IMR-90 (cell line): Measurements from ENCODE around the gene CTNNBIP1. TPM values are rescaled to one million over a fixed set of nuclear protein-coding genes. Genes with fewer than 3 reads are reported as not detected.

ENCODE experiments used
- ATAC-seq: fragments of 200-7000 bp; cut with Tn5 transposase; 2 replicates; pipeline ENCODE4 v1.9.1; 2020; ENCODE audit warnings: low read depth, mild to moderate bottlenecking, moderate library complexity
- BruUV-seq: library from RNA; stranded (reverse); fragments of 400-500 nt; replicated peaks from 2 replicates; lab custom pipeline; 2021; lab: Mats Ljungman, UMichigan
- CTCF ChIA-PET: fragments of 300-600 bp; formaldehyde crosslinking; extraction: SDS; loops from one replicate; lab custom pipeline; 2021; ENCODE audit warnings: antibody characterized with exemption; lab: Yijun Ruan, JAX
- POLR2A ChIA-PET: fragments of 300-600 bp; sonication (Branson Sonifier 250); formaldehyde crosslinking; loops from one replicate; lab custom pipeline; 2022; ENCODE audit warnings: antibody characterized with exemption; ENCODE audit not compliant: unreplicated experiment; lab: Charles Lee
- DNase-seq: peaks from one replicate; pipeline ENCODE4 v3.0.0; 2013
- H2AFZ ChIP-seq: replicated peaks from 2 replicates; pipeline ENCODE3; 2013; ENCODE audit warnings: low read length, mild to moderate bottlenecking; ENCODE audit not compliant: poor library complexity
- H2AK5ac ChIP-seq: 2 replicates; pipeline ENCODE4 v1.6.1; 2013; ENCODE audit warnings: low read depth, low read length, inconsistent platforms
- H2AK9ac ChIP-seq: replicated peaks from 2 replicates; pipeline ENCODE3; 2013; ENCODE audit warnings: mild to moderate bottlenecking, low read depth, low read length, moderate library complexity; ENCODE audit not compliant: poor library complexity
- H2BK120ac ChIP-seq: 2 replicates; pipeline ENCODE4 v1.6.1; 2013; ENCODE audit warnings: low read depth, low read length, inconsistent platforms
- H2BK15ac ChIP-seq: 3 replicates; pipeline ENCODE4 v1.6.1; 2013; ENCODE audit warnings: low read depth, low read length, inconsistent platforms
- H2BK20ac ChIP-seq: 2 replicates; pipeline ENCODE4 v1.6.1; 2013; ENCODE audit warnings: low read depth, mild to moderate bottlenecking, inconsistent platforms, low read length, moderate library complexity
- H2BK5ac ChIP-seq: 2 replicates; pipeline ENCODE4 v1.6.1; 2013; ENCODE audit warnings: mild to moderate bottlenecking, low read depth, low read length, inconsistent platforms; ENCODE audit not compliant: poor library complexity, severe bottlenecking
- H3K14ac ChIP-seq: replicated peaks from 2 replicates; pipeline ENCODE4 v1.6.1; 2013; ENCODE audit warnings: low read depth, low read length, inconsistent platforms
- H3K18ac ChIP-seq: 2 replicates; pipeline ENCODE4 v1.6.1; 2013; ENCODE audit warnings: low read depth, low read length, control low read depth
- H3K23ac ChIP-seq: 2 replicates; pipeline ENCODE4 v1.6.1; 2013; ENCODE audit warnings: low read depth, low read length, inconsistent platforms
- H3K27ac ChIP-seq: 2 replicates; pipeline ENCODE4 v1.5.1; 2013; ENCODE audit warnings: mild to moderate bottlenecking, control low read depth, low read length; ENCODE audit not compliant: insufficient read depth
- H3K27me3 ChIP-seq: 2 replicates; pipeline ENCODE4 v1.6.1; 2013; ENCODE audit warnings: low read length; ENCODE audit not compliant: control insufficient read depth, insufficient read depth
- H3K36me3 ChIP-seq: 2 replicates; pipeline ENCODE4 v1.6.1; 2013; ENCODE audit warnings: low read length, mixed read lengths; ENCODE audit not compliant: control insufficient read depth, insufficient read depth
- H3K4ac ChIP-seq: 2 replicates; pipeline ENCODE4 v1.6.1; 2013; ENCODE audit warnings: low read depth, low read length, inconsistent platforms
- H3K4me1 ChIP-seq: 2 replicates; pipeline ENCODE4 v1.6.1; 2013; ENCODE audit warnings: low read length, mixed read lengths; ENCODE audit not compliant: control insufficient read depth, insufficient read depth
- H3K4me2 ChIP-seq: 2 replicates; pipeline ENCODE4 v1.6.1; 2013; ENCODE audit warnings: low read depth, mild to moderate bottlenecking, control low read depth, low read length, moderate library complexity
- H3K4me3 ChIP-seq: 2 replicates; pipeline ENCODE4 v1.5.1; 2013; ENCODE audit warnings: low read depth, mild to moderate bottlenecking, control low read depth, low read length, moderate library complexity; ENCODE audit not compliant: insufficient read depth
- H3K56ac ChIP-seq: 2 replicates; pipeline ENCODE4 v1.6.1; 2013; ENCODE audit warnings: low read length, inconsistent platforms; ENCODE audit not compliant: insufficient read depth; ENCODE audit errors: extremely low read depth
- H3K79me1 ChIP-seq, 2 experiments: 2 replicates each; pipeline ENCODE4 v1.6.1; 2013; ENCODE audit warnings: low read length in 2 of 2, inconsistent platforms in 1 of 2, low read depth in 1 of 2
- H3K9ac ChIP-seq: 2 replicates; pipeline ENCODE4 v1.6.1; 2013; ENCODE audit warnings: low read depth, low read length, control low read depth
- H3K9me1 ChIP-seq: 2 replicates; pipeline ENCODE4 v1.6.1; 2013; ENCODE audit warnings: low read length, inconsistent platforms; ENCODE audit not compliant: insufficient read depth
- H3K9me3 ChIP-seq: 2 replicates; pipeline ENCODE4 v1.6.1; 2013; ENCODE audit warnings: low read length; ENCODE audit not compliant: control insufficient read depth, insufficient read depth
- H4K20me1 ChIP-seq: 2 replicates; pipeline ENCODE4 v1.6.1; 2013; ENCODE audit warnings: low read length, inconsistent platforms; ENCODE audit not compliant: insufficient read depth
- H4K5ac ChIP-seq: 2 replicates; pipeline ENCODE4 v1.6.1; 2013; ENCODE audit warnings: mild to moderate bottlenecking, low read depth, low read length, control low read depth
- H4K8ac ChIP-seq, 2 experiments: 2 replicates each; pipeline ENCODE4 v1.6.1; 2013; ENCODE audit warnings: low read depth in 2 of 2, low read length in 2 of 2, control low read depth in 1 of 2, inconsistent platforms in 1 of 2
- H4K91ac ChIP-seq: 2 replicates; pipeline ENCODE4 v1.6.1; 2013; ENCODE audit warnings: low read depth, low read length, inconsistent platforms; ENCODE audit not compliant: insufficient read depth
- BHLHE40 ChIP-seq: fragments of 150-350 bp; IDR thresholded peaks from 2 replicates; pipeline ENCODE4 v1.6.1; 2016; ENCODE audit warnings: mild to moderate bottlenecking, low read depth, low read length
- CEBPB ChIP-seq: IDR thresholded peaks from 2 replicates; pipeline ENCODE4 v1.6.1; 2012; ENCODE audit warnings: low read depth, low read length, improper control_type of control experiment
- CHD1 ChIP-seq: IDR thresholded peaks from 2 replicates; pipeline ENCODE4 v1.6.1; 2012; ENCODE audit warnings: low read depth, low read length, improper control_type of control experiment
- CTCF ChIP-seq: conservative IDR thresholded peaks from 2 replicates; pipeline ENCODE4 v1.5.1; 2012; ENCODE audit warnings: mild to moderate bottlenecking, low read depth, low read length, improper control_type of control experiment
- FOS ChIP-seq: fragments of 150-350 bp; IDR thresholded peaks from 2 replicates; pipeline ENCODE4 v1.6.1; 2016; ENCODE audit warnings: low read depth, low read length
- MAFK ChIP-seq: IDR thresholded peaks from 2 replicates; pipeline ENCODE4 v1.6.1; 2012; ENCODE audit warnings: low read depth, low read length, improper control_type of control experiment
- MAZ ChIP-seq: IDR thresholded peaks from 2 replicates; pipeline ENCODE4 v1.6.1; 2012; ENCODE audit warnings: low read depth, mild to moderate bottlenecking, low read length, improper control_type of control experiment, moderate library complexity, borderline replicate concordance
- MXI1 ChIP-seq: IDR thresholded peaks from 2 replicates; pipeline ENCODE4 v1.6.1; 2012; ENCODE audit warnings: low read depth, mild to moderate bottlenecking, low read length, moderate library complexity, borderline replicate concordance
- NFE2L2 ChIP-seq: fragments of 150-350 bp; IDR thresholded peaks from 2 replicates; pipeline ENCODE4 v1.6.1; 2016; ENCODE audit warnings: low read depth, mild to moderate bottlenecking, low read length
- POLR2A ChIP-seq: IDR thresholded peaks from 2 replicates; pipeline ENCODE4 v1.6.1; 2012; ENCODE audit warnings: mild to moderate bottlenecking, low read depth, low read length
- RAD21 ChIP-seq: IDR thresholded peaks from 2 replicates; pipeline ENCODE4 v1.6.1; 2012; ENCODE audit warnings: low read length, improper control_type of control experiment
- RCOR1 ChIP-seq: IDR thresholded peaks from 2 replicates; pipeline ENCODE4 v1.6.1; 2012; ENCODE audit warnings: mild to moderate bottlenecking, low read length, improper control_type of control experiment; ENCODE audit not compliant: insufficient replicate concordance
- RFX5 ChIP-seq: IDR thresholded peaks from 2 replicates; pipeline ENCODE4 v1.8.0; 2012; ENCODE audit warnings: low read depth, mild to moderate bottlenecking, low read length, moderate library complexity
- SMC3 ChIP-seq: fragments of 150-350 bp; IDR thresholded peaks from 2 replicates; pipeline ENCODE4 v1.6.1; 2016; ENCODE audit warnings: low read depth, mild to moderate bottlenecking, antibody characterized with exemption, low read length, moderate library complexity
- USF2 ChIP-seq: fragments of 150-350 bp; IDR thresholded peaks from 2 replicates; pipeline ENCODE4 v1.6.1; 2017; ENCODE audit warnings: mild to moderate bottlenecking, antibody characterized with exemption, low read length, low read depth
- WGBS, 2 experiments: methylation state at CpG; one replicate each; pipeline versions ENCODE4 v1.1.5 to v1.1.7; 2013; ENCODE audit warnings: missing lambda C conversion rate in 2 of 2; ENCODE audit not compliant: insufficient read length in 1 of 2; ENCODE audit errors: extremely low coverage in 2 of 2; 5-methylcytosine and 5-hydroxymethylcytosine counted together
- dilution Hi-C: fragments of 300-500 bp; cut with HindIII; formaldehyde crosslinking; loops from one replicate; pipeline ENCODE4 v1.14.3; 2018; ENCODE audit warnings: low sequenced_read_pairs; ENCODE audit not compliant: unreplicated experiment
- in situ Hi-C: fragments of 300-500 bp; cut with MboI; formaldehyde crosslinking; loops from 3 replicates; pipeline ENCODE4 v1.14.3; 2019; ENCODE audit warnings: low sequenced_read_pairs, inconsistent platforms, mixed read lengths
- intact Hi-C: fragments of 100-400 bp; cut with micrococcal nuclease; formaldehyde crosslinking; loops from 2 replicates; pipeline ENCODE4 v1.10.0; 2022
- polyA plus RNA-seq, 3 experiments: library from polyadenylated mRNA; depleted of rRNA; stranded (reverse); fragments of >200 nt; gene quantifications; 2 replicates each; pipeline ENCODE4 v1.2.3, GENCODE V29; 2012; ENCODE audit warnings: low replicate concordance in 1 of 3
- total RNA-seq: library from RNA; depleted of rRNA; stranded (reverse); fragments of >200 nt; gene quantifications from 2 replicates; pipeline ENCODE4 v1.2.3, GENCODE V29; 2012
- TF ChIP-seq, protein P1 (sequence below): fragments of 150-350 bp; IDR thresholded peaks from 2 replicates; pipeline ENCODE4 v1.6.1; 2016; ENCODE audit warnings: low read depth, mild to moderate bottlenecking, low read length, moderate library complexity, borderline replicate concordance

The CTNNBIP1 gene
- total and polyA plus RNA-seq, 2 of the 4 experiments (the other 2 are of a cell fraction): 24.7 to 28.5 TPM

GRCh38 chr1:9840176-9840575 is 69.9 kb downstream of the CTNNBIP1 start:
- intact Hi-C loops (no loop called here), dilution Hi-C loops (no loop called here), in situ Hi-C loops (no loop called here)
- H3K4me1 ChIP-seq: peaks cover 7% of the 10 kb centered on the region; the same call in 1 of the 2 replicates
- DNase-seq (no peak), ATAC-seq (no peak)
- H2BK15ac ChIP-seq: no peak overlapping the region
- no peak overlapping the region for H2AK5ac ChIP-seq
- no peaks in the 10 kb centered on the region for H3K36me3 ChIP-seq
- ChIA-PET CTCF (no interaction called here), POLR2A (no interaction called here)
- H3K27me3 ChIP-seq: no peaks in the 10 kb centered on the region; the same call in 1 of the 2 replicates
- H3K9me1 ChIP-seq: no peaks in the 10 kb centered on the region
- WGBS, 2 experiments: no CpG with 5 or more reads among the region's 3 CpGs
- no peak overlapping the region for H2AFZ ChIP-seq
- no peaks in the 10 kb centered on the region for H3K79me1 ChIP-seq
- TF ChIP-seq CHD1: no peak
- no peak for TF ChIP-seq SMC3
- TF ChIP-seq RAD21: no peak
- no peak for TF ChIP-seq USF2
- TF ChIP-seq RFX5: no peak
- TF ChIP-seq MXI1: no peak
- no peak for TF ChIP-seq BHLHE40
- TF ChIP-seq CEBPB: no peak
- no peak for TF ChIP-seq RCOR1
- TF ChIP-seq CTCF: no peak
- no peak for TF ChIP-seq POLR2A
- TF ChIP-seq MAZ: no peak
- TF ChIP-seq FOS: no peak
- TF ChIP-seq, protein P1, sequence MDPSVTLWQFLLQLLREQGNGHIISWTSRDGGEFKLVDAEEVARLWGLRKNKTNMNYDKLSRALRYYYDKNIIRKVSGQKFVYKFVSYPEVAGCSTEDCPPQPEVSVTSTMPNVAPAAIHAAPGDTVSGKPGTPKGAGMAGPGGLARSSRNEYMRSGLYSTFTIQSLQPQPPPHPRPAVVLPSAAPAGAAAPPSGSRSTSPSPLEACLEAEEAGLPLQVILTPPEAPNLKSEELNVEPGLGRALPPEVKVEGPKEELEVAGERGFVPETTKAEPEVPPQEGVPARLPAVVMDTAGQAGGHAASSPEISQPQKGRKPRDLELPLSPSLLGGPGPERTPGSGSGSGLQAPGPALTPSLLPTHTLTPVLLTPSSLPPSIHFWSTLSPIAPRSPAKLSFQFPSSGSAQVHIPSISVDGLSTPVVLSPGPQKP: no peak
- TF ChIP-seq MAFK: no peak
- no peak for TF ChIP-seq NFE2L2
- no peak overlapping the region for H2BK20ac ChIP-seq
- H3K23ac ChIP-seq: no peak overlapping the region
- H4K20me1 ChIP-seq: no peaks in the 10 kb centered on the region
- no peak overlapping the region for H4K5ac ChIP-seq
- peaks cover 3% of the 10 kb centered on the region; the same call in 1 of the 2 replicates for H3K9me3 ChIP-seq
- no peak overlapping the region for H3K9ac ChIP-seq
- H2BK5ac ChIP-seq: no peak overlapping the region
- no peak overlapping the region for H3K27ac ChIP-seq
- no peak overlapping the region for H3K56ac ChIP-seq
- H3K14ac ChIP-seq: no peak overlapping the region
- H2AK9ac ChIP-seq: no peak overlapping the region
- no peak overlapping the region for H2BK120ac ChIP-seq
- no TSS peak for BruUV-seq
- no peak overlapping the region for H4K8ac ChIP-seq
- H4K91ac ChIP-seq: no peak overlapping the region
- H3K4ac ChIP-seq: no peak overlapping the region
- no peak overlapping the region for H3K4me2 ChIP-seq
- H3K4me3 ChIP-seq: no peak overlapping the region
- no peak overlapping the region for H3K18ac ChIP-seq
